PC-3 (cell line): ENCODE results near the gene TSHZ2.
"Not testable (repeated sequence)": the region's sequence is repeated elsewhere in the genome, so short reads cannot be mapped to it uniquely, and the experiment has no call there.

Source experiments
- EZH2 ChIP-seq: fragments of 300-600 bp; sonication (generic); IDR thresholded peaks from one replicate; pipeline ENCODE4 v1.6.1; 2017; ENCODE audit warnings: antibody characterized with exemption, mild to moderate bottlenecking, low read length; ENCODE audit not compliant: unreplicated experiment
- EZH2phosphoT487 ChIP-seq: fragments of 300-600 bp; sonication (generic); IDR thresholded peaks from 2 replicates; pipeline ENCODE4 v1.6.1; 2018; ENCODE audit warnings: mild to moderate bottlenecking, antibody characterized with exemption, low read length, borderline replicate concordance
- TF ChIP-seq, protein P1 (sequence below): fragments of 300-600 bp; sonication (generic); conservative IDR thresholded peaks from 2 replicates; pipeline ENCODE4 v1.5.1; 2017; ENCODE audit warnings: antibody characterized with exemption, low read depth, mild to moderate bottlenecking, low read length

DNA sequence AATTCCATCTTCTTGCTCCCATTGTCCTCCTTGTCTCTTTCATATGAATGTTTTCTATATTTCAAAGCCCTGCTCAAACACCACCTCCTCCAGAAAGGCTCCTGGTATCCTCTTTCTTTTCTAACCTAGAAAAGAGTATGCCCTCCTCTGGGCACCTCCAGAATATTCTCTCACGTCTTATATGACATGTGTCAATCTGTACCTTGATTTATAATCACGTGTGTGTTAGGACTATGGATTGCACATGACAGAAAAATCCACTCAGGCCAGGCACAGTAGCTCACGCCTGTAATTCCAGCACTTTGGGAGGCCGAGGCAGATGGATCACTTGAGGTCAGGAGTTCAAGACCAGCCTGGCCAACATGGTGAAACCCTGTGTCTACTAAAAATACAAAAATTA, 464.8 kb downstream of the TSHZ2 start:
- TF ChIP-seq, protein P1, sequence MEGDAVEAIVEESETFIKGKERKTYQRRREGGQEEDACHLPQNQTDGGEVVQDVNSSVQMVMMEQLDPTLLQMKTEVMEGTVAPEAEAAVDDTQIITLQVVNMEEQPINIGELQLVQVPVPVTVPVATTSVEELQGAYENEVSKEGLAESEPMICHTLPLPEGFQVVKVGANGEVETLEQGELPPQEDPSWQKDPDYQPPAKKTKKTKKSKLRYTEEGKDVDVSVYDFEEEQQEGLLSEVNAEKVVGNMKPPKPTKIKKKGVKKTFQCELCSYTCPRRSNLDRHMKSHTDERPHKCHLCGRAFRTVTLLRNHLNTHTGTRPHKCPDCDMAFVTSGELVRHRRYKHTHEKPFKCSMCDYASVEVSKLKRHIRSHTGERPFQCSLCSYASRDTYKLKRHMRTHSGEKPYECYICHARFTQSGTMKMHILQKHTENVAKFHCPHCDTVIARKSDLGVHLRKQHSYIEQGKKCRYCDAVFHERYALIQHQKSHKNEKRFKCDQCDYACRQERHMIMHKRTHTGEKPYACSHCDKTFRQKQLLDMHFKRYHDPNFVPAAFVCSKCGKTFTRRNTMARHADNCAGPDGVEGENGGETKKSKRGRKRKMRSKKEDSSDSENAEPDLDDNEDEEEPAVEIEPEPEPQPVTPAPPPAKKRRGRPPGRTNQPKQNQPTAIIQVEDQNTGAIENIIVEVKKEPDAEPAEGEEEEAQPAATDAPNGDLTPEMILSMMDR: not testable (repeated sequence)
- TF ChIP-seq EZH2, EZH2phosphoT487: not testable (repeated sequence)
